Coronary artery (tissue), 2 donors: ENCODE measurements around the gene DYNC2LI1.

Experiments used
- DNase-seq: peaks from one replicate; pipeline ENCODE4 v3.0.0-alpha.2; 2017; ENCODE audit warnings: low spot score
- H3K27ac ChIP-seq, 2 donors: fragments of 200-600 bp; sonication (generic); one replicate each; pipeline ENCODE4 v1.5.1; 2016 to 2019
- H3K4me3 ChIP-seq: fragments of 200-600 bp; sonication (generic); 2 replicates; pipeline ENCODE4 v1.5.1; 2016; ENCODE audit warnings: mild to moderate bottlenecking, moderate library complexity
- TF ChIP-seq, protein P1 (sequence below): fragments of 200-600 bp; sonication (generic); IDR thresholded peaks from one replicate; pipeline ENCODE4 v1.5.1; 2019; ENCODE audit warnings: antibody characterized with exemption

DYNC2LI1 gene

DNA sequence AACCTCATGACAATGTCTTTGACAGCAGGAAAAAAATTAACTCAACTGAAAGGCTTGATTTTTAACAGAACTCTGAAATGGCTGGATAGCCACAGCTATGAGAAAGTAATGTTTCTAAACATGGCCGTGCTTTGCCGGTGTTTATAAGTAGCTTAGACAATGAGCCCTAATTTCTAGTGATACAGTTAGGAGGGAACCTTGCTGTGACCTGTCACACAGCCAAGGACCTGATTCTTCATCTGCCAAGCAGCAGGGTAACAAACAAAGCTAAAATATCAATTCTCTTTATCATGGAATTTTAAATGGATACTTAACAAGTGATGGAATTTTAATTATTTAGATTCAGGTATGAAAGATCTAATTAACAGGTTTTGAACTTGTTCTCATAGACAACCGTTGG, 24.3 kb upstream of the DYNC2LI1 start:
- no peak for DNase-seq
- H3K27ac ChIP-seq, result no peak overlapping the region
- H3K4me3 ChIP-seq, result no peak overlapping the region
- TF ChIP-seq, protein P1, sequence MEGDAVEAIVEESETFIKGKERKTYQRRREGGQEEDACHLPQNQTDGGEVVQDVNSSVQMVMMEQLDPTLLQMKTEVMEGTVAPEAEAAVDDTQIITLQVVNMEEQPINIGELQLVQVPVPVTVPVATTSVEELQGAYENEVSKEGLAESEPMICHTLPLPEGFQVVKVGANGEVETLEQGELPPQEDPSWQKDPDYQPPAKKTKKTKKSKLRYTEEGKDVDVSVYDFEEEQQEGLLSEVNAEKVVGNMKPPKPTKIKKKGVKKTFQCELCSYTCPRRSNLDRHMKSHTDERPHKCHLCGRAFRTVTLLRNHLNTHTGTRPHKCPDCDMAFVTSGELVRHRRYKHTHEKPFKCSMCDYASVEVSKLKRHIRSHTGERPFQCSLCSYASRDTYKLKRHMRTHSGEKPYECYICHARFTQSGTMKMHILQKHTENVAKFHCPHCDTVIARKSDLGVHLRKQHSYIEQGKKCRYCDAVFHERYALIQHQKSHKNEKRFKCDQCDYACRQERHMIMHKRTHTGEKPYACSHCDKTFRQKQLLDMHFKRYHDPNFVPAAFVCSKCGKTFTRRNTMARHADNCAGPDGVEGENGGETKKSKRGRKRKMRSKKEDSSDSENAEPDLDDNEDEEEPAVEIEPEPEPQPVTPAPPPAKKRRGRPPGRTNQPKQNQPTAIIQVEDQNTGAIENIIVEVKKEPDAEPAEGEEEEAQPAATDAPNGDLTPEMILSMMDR, result no peak

- no peak for DNase-seq
Measured at GRCh38 chr2:43751476-43751990, 22.3 kb upstream of the DYNC2LI1 start.

DNA sequence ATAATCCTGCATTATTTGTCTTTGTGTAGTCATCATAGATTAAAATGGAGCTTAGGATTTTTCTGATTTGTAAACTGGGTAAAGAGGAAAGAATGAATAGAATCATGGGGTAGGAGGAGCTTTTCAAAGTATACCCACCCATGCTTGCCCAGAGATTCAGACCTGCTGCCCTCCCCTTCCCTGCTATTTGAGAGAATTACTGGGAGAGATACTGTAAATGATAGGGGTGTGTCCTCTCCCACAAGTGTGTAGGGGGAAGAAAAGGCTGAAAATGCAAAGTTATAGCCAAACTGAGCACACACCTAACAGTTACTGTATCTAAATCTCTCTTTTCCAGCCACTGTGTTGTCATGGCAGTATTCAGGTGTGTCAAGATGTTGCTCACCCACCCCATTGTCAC, 21.5 kb upstream of the DYNC2LI1 start:
- TF ChIP-seq, protein P1, result no peak
- DNase-seq, result no peak
- H3K27ac ChIP-seq, result no peak overlapping the region
- no peak overlapping the region for H3K4me3 ChIP-seq

More at GRCh38 chr2:43751476-43751990, 22.3 kb upstream of the DYNC2LI1 start:
- H3K27ac ChIP-seq, result no peak overlapping the region
- no peak overlapping the region for H3K4me3 ChIP-seq
- TF ChIP-seq, protein P1, result no peak

- Histone ChIP-seq H3K4me3 (no peak overlapping the region), H3K27ac (no peak overlapping the region)
- TF ChIP-seq, protein P1, result no peak
- DNase-seq, result no peak
Measured at GRCh38 chr2:43754180-43754579, 19.7 kb upstream of the DYNC2LI1 start.

- Histone ChIP-seq H3K27ac (peak overlapping the region in 1 of 2 donors; percentile 62), H3K4me3 (no peak overlapping the region)
- DNase-seq, result no peak
- TF ChIP-seq, protein P1, result no peak
Measured at GRCh38 chr2:43758739-43759138, 15.1 kb upstream of the DYNC2LI1 start.

GRCh38 chr2:43759195-43759594, 14.6 kb upstream of the DYNC2LI1 start:
- Histone ChIP-seq H3K27ac (peak overlapping the region in 1 of 2 donors; percentile 60), H3K4me3 (no peak overlapping the region)
- TF ChIP-seq, protein P1, result no peak
- no peak for DNase-seq

DNA sequence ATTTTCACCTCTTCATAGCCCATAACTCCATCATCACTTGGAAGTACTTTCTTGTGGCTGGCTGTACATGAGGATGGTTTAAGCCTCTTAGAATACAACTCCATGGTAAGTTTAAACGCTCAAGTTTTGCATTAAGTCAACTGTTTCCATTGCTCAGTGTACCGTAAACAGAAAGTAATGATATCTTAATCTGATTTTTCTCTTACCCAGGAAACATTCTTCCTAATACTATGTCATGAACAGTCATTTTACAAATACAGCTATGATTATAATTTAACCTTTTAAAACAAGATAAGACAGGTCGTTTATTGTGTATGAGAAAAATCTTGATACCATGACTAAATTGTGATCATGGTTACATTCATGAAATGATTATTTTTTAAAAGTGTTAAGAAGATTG, 11.6 kb upstream of the DYNC2LI1 start:
- TF ChIP-seq, protein P1, result no peak
- no peak overlapping the region for H3K27ac ChIP-seq
- no peak overlapping the region for H3K4me3 ChIP-seq
- DNase-seq, result no peak
